GM23338 (cell line): Measurements from ENCODE around the gene ARHGDIA. TPM values are rescaled to one million over a fixed set of nuclear protein-coding genes. Genes with fewer than 3 reads are reported as not detected.

Experiments
- ATAC-seq: fragments of 200-7000 bp; cut with Tn5 transposase; 3 replicates; pipeline ENCODE4 v1.9.1; 2020
- DNase-seq: peaks from one replicate; pipeline ENCODE4 v3.0.0-alpha.2; 2015; ENCODE audit warnings: low spot score
- H2AFZ ChIP-seq: fragments of 200-600 bp; sonication (generic); 2 replicates; pipeline ENCODE4 v1.8.0; 2016; ENCODE audit warnings: antibody characterized with exemption, mild to moderate bottlenecking, moderate library complexity
- H3F3A ChIP-seq: fragments of 200-600 bp; sonication (generic); replicated peaks from 2 replicates; pipeline ENCODE4 v1.8.0; 2017; ENCODE audit warnings: antibody characterized with exemption, mixed run types, low read depth
- H3K27ac ChIP-seq: fragments of 200-600 bp; sonication (generic); 2 replicates; pipeline ENCODE4 v1.6.1; 2016; ENCODE audit warnings: low read depth
- H3K27me3 ChIP-seq: fragments of 200-600 bp; sonication (generic); 2 replicates; pipeline ENCODE4 v1.8.0; 2016; ENCODE audit warnings: mild to moderate bottlenecking, mixed run types, moderate library complexity; ENCODE audit not compliant: insufficient read depth
- H3K36me3 ChIP-seq: fragments of 200-600 bp; sonication (generic); 2 replicates; pipeline ENCODE4 v1.8.0; 2016; ENCODE audit warnings: mild to moderate bottlenecking; ENCODE audit not compliant: insufficient read depth
- H3K4me1 ChIP-seq: fragments of 200-600 bp; sonication (generic); 2 replicates; pipeline ENCODE4 v1.8.0; 2016; ENCODE audit warnings: mild to moderate bottlenecking, moderate library complexity; ENCODE audit not compliant: insufficient read depth
- H3K4me2 ChIP-seq: fragments of 200-600 bp; sonication (generic); 2 replicates; pipeline ENCODE4 v1.7.1; 2017; ENCODE audit warnings: mixed run types
- H3K4me3 ChIP-seq: fragments of 200-600 bp; sonication (generic); 2 replicates; pipeline ENCODE4 v1.6.1; 2016; ENCODE audit warnings: mixed run types
- H3K79me2 ChIP-seq: fragments of 200-600 bp; sonication (generic); replicated peaks from 2 replicates; pipeline ENCODE4 v1.8.0; 2017; ENCODE audit warnings: mild to moderate bottlenecking; ENCODE audit not compliant: insufficient read depth
- H3K9me2 ChIP-seq: fragments of 200-600 bp; sonication (generic); 2 replicates; pipeline ENCODE4 v1.8.0; 2017; ENCODE audit not compliant: insufficient read depth
- H4K20me1 ChIP-seq: fragments of 200-600 bp; sonication (generic); replicated peaks from 2 replicates; pipeline ENCODE4 v1.8.0; 2017; ENCODE audit warnings: mild to moderate bottlenecking; ENCODE audit not compliant: insufficient read depth
- H3K27ac Mint-ChIP-seq: 2 replicates; pipeline ENCODE4 v1.8.0; 2020; ENCODE audit warnings: inconsistent platforms, mild to moderate bottlenecking, moderate library complexity, mixed read lengths
- H3K27me3 Mint-ChIP-seq: 3 replicates; pipeline ENCODE4 v1.8.0; 2022; ENCODE audit warnings: low read depth, mild to moderate bottlenecking, moderate library complexity, mixed read lengths, inconsistent platforms; ENCODE audit not compliant: insufficient read depth, poor library complexity
- H3K36me3 Mint-ChIP-seq: 3 replicates; pipeline ENCODE4 v1.8.0; 2021; ENCODE audit warnings: low read depth, mild to moderate bottlenecking, inconsistent platforms, moderate library complexity, mixed read lengths
- H3K4me1 Mint-ChIP-seq: 3 replicates; pipeline ENCODE4 v1.8.0; 2020; ENCODE audit warnings: mild to moderate bottlenecking, inconsistent platforms, mixed read lengths
- H3K4me3 Mint-ChIP-seq: 3 replicates; pipeline ENCODE4 v1.8.0; 2021; ENCODE audit warnings: moderate library complexity, mild to moderate bottlenecking, inconsistent platforms, mixed read lengths
- H3K9me3 Mint-ChIP-seq: 3 replicates; pipeline ENCODE4 v1.8.0; 2020; ENCODE audit warnings: moderate library complexity, mild to moderate bottlenecking, inconsistent platforms, mixed read lengths
- CREB1 ChIP-seq: fragments of 250-450 bp; sonication (Bioruptor Pico); IDR thresholded peaks from 2 replicates; pipeline ENCODE4 v1.5.0; 2020; ENCODE audit warnings: low read depth, mild to moderate bottlenecking, moderate library complexity
- EZH2phosphoT487 ChIP-seq: fragments of 200-600 bp; sonication (generic); IDR thresholded peaks from one replicate; pipeline ENCODE4 v1.8.1; 2018; ENCODE audit warnings: antibody characterized with exemption; ENCODE audit not compliant: unreplicated experiment
- STAT1 ChIP-seq: IDR thresholded peaks from one replicate; pipeline ENCODE4 v1.6.1; 2016; ENCODE audit warnings: antibody characterized with exemption; ENCODE audit not compliant: unreplicated experiment
- ZNF331 ChIP-seq: fragments of 250-450 bp; sonication (Bioruptor Pico); IDR thresholded peaks from 2 replicates; pipeline ENCODE4 v1.5.0; 2020; ENCODE audit warnings: low read depth, mild to moderate bottlenecking, moderate library complexity
- polyA plus RNA-seq: library from polyadenylated mRNA; unstranded; fragments of >200 nt; fragmentation: Nextera tagmentation; extraction: Ambion mirVana; gene quantifications from 2 replicates; pipeline ENCODE4 v1.2.1, GENCODE V29; 2016
- total RNA-seq: library from RNA; depleted of rRNA; stranded (reverse); fragments of >200 nt; shearing (Covaris generic); gene quantifications from 2 replicates; pipeline ENCODE4 v1.2.3, GENCODE V29; 2014
- TF ChIP-seq, protein P1 (sequence below): IDR thresholded peaks from one replicate; pipeline ENCODE4 v1.6.1; 2018; ENCODE audit warnings: antibody characterized with exemption; ENCODE audit not compliant: unreplicated experiment
- TF ChIP-seq, protein P2 (sequence below), 2 experiments: fragments of 200-600 bp in 1 of 2; sonication (generic) in 1 of 2; conservative IDR thresholded peaks; 2 replicates each; pipeline versions ENCODE4 v1.5.1 to v1.6.1; 2016 to 2017; ENCODE audit warnings: antibody characterized with exemption in 2 of 2, low read depth in 2 of 2, mild to moderate bottlenecking in 2 of 2, moderate library complexity in 1 of 2
- TF ChIP-seq, protein P3 (sequence below): IDR thresholded peaks from 2 replicates; pipeline ENCODE4 v1.6.1; 2016; ENCODE audit warnings: antibody characterized with exemption
- TF ChIP-seq, protein P4 (sequence below): fragments of 250-450 bp; sonication (Bioruptor Pico); IDR thresholded peaks from 2 replicates; pipeline ENCODE4 v1.5.0; 2020; ENCODE audit warnings: mild to moderate bottlenecking, moderate library complexity

Gene ARHGDIA
- total and polyA plus RNA-seq, 2 experiments from 2014 or later, result 125 to 140 TPM

DNA sequence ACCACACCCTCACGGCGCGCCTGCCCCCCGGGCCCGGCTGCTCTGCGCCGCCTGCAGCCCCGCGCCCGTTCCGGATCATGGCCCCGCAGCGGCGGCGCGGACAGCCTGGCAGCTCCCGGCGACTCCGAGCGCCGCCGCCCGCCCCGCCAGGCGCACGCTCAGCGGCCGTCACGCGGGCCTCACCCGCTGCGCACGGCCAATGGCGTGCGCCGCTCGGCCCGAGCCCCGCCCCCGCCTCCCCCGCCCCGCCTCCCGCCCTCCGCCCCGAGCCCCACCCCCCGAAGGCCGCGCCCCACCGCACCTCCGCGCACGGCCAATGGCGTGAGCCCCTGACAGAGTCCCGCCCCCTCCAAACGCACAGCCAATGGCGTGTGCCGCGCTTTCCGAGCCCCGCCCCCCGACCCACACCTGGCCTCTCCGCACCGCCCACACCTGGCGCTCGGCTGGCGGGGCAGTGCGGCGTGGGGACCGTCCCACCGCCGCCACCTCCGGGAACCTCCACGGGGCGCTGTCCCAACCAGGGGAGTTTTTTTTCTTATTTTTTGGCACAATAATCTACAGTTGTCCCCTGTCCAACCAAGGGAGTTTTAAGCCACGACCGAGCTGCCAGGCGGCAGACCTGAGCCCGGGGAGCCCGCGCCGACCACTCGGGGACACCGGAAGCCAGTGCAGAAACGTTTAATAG is 40.3 kb upstream of the ARHGDIA start, which contains the start of gene PCYT2 (continued):
- TF ChIP-seq, protein P1, sequence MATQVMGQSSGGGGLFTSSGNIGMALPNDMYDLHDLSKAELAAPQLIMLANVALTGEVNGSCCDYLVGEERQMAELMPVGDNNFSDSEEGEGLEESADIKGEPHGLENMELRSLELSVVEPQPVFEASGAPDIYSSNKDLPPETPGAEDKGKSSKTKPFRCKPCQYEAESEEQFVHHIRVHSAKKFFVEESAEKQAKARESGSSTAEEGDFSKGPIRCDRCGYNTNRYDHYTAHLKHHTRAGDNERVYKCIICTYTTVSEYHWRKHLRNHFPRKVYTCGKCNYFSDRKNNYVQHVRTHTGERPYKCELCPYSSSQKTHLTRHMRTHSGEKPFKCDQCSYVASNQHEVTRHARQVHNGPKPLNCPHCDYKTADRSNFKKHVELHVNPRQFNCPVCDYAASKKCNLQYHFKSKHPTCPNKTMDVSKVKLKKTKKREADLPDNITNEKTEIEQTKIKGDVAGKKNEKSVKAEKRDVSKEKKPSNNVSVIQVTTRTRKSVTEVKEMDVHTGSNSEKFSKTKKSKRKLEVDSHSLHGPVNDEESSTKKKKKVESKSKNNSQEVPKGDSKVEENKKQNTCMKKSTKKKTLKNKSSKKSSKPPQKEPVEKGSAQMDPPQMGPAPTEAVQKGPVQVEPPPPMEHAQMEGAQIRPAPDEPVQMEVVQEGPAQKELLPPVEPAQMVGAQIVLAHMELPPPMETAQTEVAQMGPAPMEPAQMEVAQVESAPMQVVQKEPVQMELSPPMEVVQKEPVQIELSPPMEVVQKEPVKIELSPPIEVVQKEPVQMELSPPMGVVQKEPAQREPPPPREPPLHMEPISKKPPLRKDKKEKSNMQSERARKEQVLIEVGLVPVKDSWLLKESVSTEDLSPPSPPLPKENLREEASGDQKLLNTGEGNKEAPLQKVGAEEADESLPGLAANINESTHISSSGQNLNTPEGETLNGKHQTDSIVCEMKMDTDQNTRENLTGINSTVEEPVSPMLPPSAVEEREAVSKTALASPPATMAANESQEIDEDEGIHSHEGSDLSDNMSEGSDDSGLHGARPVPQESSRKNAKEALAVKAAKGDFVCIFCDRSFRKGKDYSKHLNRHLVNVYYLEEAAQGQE, result no peak
- TF ChIP-seq, protein P2, sequence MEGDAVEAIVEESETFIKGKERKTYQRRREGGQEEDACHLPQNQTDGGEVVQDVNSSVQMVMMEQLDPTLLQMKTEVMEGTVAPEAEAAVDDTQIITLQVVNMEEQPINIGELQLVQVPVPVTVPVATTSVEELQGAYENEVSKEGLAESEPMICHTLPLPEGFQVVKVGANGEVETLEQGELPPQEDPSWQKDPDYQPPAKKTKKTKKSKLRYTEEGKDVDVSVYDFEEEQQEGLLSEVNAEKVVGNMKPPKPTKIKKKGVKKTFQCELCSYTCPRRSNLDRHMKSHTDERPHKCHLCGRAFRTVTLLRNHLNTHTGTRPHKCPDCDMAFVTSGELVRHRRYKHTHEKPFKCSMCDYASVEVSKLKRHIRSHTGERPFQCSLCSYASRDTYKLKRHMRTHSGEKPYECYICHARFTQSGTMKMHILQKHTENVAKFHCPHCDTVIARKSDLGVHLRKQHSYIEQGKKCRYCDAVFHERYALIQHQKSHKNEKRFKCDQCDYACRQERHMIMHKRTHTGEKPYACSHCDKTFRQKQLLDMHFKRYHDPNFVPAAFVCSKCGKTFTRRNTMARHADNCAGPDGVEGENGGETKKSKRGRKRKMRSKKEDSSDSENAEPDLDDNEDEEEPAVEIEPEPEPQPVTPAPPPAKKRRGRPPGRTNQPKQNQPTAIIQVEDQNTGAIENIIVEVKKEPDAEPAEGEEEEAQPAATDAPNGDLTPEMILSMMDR (conservative IDR thresholded peaks at IDR 0.05; ENCODE audit: low read depth in 2 of 2), result peak; percentile 30 to 39; a peak in 3 of 4 replicates

DNA sequence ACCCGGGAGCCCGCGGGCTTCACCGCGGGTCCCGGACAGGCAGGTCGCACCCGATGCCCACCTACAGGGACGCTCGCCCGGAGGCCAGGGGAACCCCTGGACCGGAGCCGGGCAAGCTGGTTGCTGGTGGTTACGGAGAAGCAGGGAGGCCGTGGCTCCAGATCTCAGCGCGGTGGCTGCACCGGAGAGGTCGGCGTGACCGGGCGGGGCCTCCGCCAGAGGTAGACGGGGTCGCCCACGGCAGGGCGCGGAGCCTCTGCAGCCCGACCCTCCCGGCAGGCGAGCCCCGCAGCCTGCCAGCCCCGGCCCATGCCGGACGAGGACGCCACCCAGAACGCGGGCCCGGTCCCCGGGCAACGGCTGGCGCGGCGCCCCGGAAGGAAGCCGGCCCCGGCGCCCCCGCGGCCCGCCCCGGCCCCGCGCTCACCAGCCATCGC is 39.7 kb upstream of the ARHGDIA start:
- no peak overlapping the region for H3K27ac ChIP-seq
- peaks cover 6% of the 10 kb centered on the region; the same call in 1 of the 2 replicates for H3K36me3 ChIP-seq
- no peak for TF ChIP-seq EZH2phosphoT487
- TF ChIP-seq, protein P3, sequence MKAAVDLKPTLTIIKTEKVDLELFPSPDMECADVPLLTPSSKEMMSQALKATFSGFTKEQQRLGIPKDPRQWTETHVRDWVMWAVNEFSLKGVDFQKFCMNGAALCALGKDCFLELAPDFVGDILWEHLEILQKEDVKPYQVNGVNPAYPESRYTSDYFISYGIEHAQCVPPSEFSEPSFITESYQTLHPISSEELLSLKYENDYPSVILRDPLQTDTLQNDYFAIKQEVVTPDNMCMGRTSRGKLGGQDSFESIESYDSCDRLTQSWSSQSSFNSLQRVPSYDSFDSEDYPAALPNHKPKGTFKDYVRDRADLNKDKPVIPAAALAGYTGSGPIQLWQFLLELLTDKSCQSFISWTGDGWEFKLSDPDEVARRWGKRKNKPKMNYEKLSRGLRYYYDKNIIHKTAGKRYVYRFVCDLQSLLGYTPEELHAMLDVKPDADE, result no peak
- TF ChIP-seq STAT1, result no peak
- TF ChIP-seq, protein P4, sequence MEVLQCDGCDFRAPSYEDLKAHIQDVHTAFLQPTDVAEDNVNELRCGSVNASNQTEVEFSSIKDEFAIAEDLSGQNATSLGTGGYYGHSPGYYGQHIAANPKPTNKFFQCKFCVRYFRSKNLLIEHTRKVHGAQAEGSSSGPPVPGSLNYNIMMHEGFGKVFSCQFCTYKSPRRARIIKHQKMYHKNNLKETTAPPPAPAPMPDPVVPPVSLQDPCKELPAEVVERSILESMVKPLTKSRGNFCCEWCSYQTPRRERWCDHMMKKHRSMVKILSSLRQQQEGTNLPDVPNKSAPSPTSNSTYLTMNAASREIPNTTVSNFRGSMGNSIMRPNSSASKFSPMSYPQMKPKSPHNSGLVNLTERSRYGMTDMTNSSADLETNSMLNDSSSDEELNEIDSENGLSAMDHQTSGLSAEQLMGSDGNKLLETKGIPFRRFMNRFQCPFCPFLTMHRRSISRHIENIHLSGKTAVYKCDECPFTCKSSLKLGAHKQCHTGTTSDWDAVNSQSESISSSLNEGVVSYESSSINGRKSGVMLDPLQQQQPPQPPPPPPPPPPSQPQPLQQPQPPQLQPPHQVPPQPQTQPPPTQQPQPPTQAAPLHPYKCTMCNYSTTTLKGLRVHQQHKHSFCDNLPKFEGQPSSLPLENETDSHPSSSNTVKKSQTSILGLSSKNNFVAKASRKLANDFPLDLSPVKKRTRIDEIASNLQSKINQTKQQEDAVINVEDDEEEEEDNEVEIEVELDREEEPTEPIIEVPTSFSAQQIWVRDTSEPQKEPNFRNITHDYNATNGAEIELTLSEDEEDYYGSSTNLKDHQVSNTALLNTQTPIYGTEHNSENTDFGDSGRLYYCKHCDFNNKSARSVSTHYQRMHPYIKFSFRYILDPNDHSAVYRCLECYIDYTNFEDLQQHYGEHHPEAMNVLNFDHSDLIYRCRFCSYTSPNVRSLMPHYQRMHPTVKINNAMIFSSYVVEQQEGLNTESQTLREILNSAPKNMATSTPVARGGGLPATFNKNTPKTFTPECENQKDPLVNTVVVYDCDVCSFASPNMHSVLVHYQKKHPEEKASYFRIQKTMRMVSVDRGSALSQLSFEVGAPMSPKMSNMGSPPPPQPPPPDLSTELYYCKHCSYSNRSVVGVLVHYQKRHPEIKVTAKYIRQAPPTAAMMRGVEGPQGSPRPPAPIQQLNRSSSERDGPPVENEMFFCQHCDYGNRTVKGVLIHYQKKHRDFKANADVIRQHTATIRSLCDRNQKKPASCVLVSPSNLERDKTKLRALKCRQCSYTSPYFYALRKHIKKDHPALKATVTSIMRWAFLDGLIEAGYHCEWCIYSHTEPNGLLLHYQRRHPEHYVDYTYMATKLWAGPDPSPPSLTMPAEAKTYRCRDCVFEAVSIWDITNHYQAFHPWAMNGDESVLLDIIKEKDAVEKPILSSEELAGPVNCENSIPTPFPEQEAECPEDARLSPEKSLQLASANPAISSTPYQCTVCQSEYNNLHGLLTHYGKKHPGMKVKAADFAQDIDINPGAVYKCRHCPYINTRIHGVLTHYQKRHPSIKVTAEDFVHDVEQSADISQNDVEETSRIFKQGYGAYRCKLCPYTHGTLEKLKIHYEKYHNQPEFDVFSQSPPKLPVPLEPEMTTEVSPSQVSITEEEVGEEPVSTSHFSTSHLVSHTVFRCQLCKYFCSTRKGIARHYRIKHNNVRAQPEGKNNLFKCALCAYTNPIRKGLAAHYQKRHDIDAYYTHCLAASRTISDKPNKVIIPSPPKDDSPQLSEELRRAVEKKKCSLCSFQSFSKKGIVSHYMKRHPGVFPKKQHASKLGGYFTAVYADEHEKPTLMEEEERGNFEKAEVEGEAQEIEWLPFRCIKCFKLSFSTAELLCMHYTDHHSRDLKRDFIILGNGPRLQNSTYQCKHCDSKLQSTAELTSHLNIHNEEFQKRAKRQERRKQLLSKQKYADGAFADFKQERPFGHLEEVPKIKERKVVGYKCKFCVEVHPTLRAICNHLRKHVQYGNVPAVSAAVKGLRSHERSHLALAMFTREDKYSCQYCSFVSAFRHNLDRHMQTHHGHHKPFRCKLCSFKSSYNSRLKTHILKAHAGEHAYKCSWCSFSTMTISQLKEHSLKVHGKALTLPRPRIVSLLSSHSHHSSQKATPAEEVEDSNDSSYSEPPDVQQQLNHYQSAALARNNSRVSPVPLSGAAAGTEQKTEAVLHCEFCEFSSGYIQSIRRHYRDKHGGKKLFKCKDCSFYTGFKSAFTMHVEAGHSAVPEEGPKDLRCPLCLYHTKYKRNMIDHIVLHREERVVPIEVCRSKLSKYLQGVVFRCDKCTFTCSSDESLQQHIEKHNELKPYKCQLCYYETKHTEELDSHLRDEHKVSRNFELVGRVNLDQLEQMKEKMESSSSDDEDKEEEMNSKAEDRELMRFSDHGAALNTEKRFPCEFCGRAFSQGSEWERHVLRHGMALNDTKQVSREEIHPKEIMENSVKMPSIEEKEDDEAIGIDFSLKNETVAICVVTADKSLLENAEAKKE, result no peak
- no peak for TF ChIP-seq ZNF331 (CRISPR knock-in tag)
- no peak for TF ChIP-seq CREB1 (CRISPR knock-in tag)
- TF ChIP-seq, protein P2 (conservative IDR thresholded peaks at IDR 0.05; ENCODE audit: low read depth in 2 of 2), result no peak

More for the DNA sequence above, 39.7 kb upstream of the ARHGDIA start:
- H4K20me1 ChIP-seq, result peaks cover 9% of the 10 kb centered on the region
- peaks cover 4% of the 10 kb centered on the region; the same call in 2 of the 3 replicates for H3K4me1 Mint-ChIP-seq
- DNase-seq, result no peak
- H3K79me2 ChIP-seq, result peaks cover 7% of the 10 kb centered on the region
- peaks cover 27% of the 10 kb centered on the region for H3F3A ChIP-seq
- H3K36me3 Mint-ChIP-seq, result peaks cover 32% of the 10 kb centered on the region
- H3K9me2 ChIP-seq, result no peaks in the 10 kb centered on the region
- H3K9me3 Mint-ChIP-seq, result no peaks in the 10 kb centered on the region
- peak overlapping the region; percentile 87 for H3K4me2 ChIP-seq
- H3K27me3 ChIP-seq, result no peaks in the 10 kb centered on the region
- peak overlapping the region; percentile 87 for H3K4me3 Mint-ChIP-seq
- peak overlapping the region; percentile 93 for H3K4me3 ChIP-seq
- H3K4me1 ChIP-seq, result peaks cover 6% of the 10 kb centered on the region
- H3K27ac Mint-ChIP-seq, result no peak overlapping the region
- H2AFZ ChIP-seq, result no peak overlapping the region
- peak; percentile 2 for ATAC-seq
- peaks cover 14% of the 10 kb centered on the region for H3K27me3 Mint-ChIP-seq
